DOHH2 (cell line): Measurements from ENCODE around the gene MRTO4.

Source experiments
- CTCF ChIP-seq: fragments of 200-600 bp; sonication (generic); IDR thresholded peaks from one replicate; pipeline ENCODE4 v1.5.1; 2014; ENCODE audit warnings: antibody characterized with exemption, mild to moderate bottlenecking, low read depth, low read length; ENCODE audit not compliant: poor library complexity, severe bottlenecking
- EZH2phosphoT487 ChIP-seq: fragments of 200-600 bp; sonication (generic); IDR thresholded peaks from 2 replicates; pipeline ENCODE4 v1.6.1; 2017; ENCODE audit warnings: borderline replicate concordance, mild to moderate bottlenecking, antibody characterized with exemption, low read length, moderate library complexity, mixed read lengths

GRCh38 chr1:19205845-19206244 lies 45.8 kb upstream of the MRTO4 start:
- TF ChIP-seq CTCF (no peak), EZH2phosphoT487 (no peak)
